GM13976 (cell line): ENCODE data around the gene RALGAPA1.
"Not testable (repeated sequence)": the region's sequence is repeated elsewhere in the genome, so short reads cannot be mapped to it uniquely, and the experiment has no call there.

Source experiments
- DNase-seq: peaks from one replicate; pipeline ENCODE4 v3.0.0; 2012; ENCODE audit warnings: low spot score
- CTCF ChIP-seq: IDR thresholded peaks from 2 replicates; pipeline ENCODE4 v1.5.1; 2012; ENCODE audit warnings: borderline replicate concordance, mild to moderate bottlenecking; ENCODE audit not compliant: insufficient read depth; ENCODE audit errors: extremely low read depth, missing control alignments, control extremely low read depth
- in situ Hi-C: fragments of 300-500 bp; cut with MboI; formaldehyde crosslinking; loops from one replicate; pipeline ENCODE4 v1.12.0; 2022; ENCODE audit warnings: low sequenced_read_pairs, mixed read lengths, inconsistent platforms; ENCODE audit not compliant: unreplicated experiment

RALGAPA1 gene

GRCh38 chr14:35600253-35600652, 208.8 kb downstream of the RALGAPA1 start:
- TF ChIP-seq CTCF: no peak
- DNase-seq: no peak
- in situ Hi-C loops: no loop called here

- in situ Hi-C loops: no loop called here
- no peak for DNase-seq
- TF ChIP-seq CTCF: no peak
Measured at GRCh38 chr14:35594616-35595015, 214.5 kb downstream of the RALGAPA1 start.

- DNase-seq, in situ Hi-C loops: not testable (repeated sequence)
Measured at GRCh38 chr14:35587373-35587772, 221.7 kb downstream of the RALGAPA1 start.

- in situ Hi-C loops: no loop called here
- TF ChIP-seq CTCF: no peak
- DNase-seq: no peak
Measured at GRCh38 chr14:35578639-35579038, 230.5 kb downstream of the RALGAPA1 start.

GRCh38 chr14:35578135-35578534, 231.0 kb downstream of the RALGAPA1 start:
- no peak for DNase-seq
- in situ Hi-C loops: no loop called here
- TF ChIP-seq CTCF: no peak

- TF ChIP-seq CTCF: no peak
- in situ Hi-C loops: no loop called here
- no peak for DNase-seq
Measured at GRCh38 chr14:35576856-35577255, 232.2 kb downstream of the RALGAPA1 start.

- DNase-seq: no peak
- in situ Hi-C loops: no loop called here
Measured at GRCh38 chr14:35576260-35576659, 232.8 kb downstream of the RALGAPA1 start.

More at GRCh38 chr14:35576260-35576659, 232.8 kb downstream of the RALGAPA1 start:
- no peak for TF ChIP-seq CTCF
